GM19351 (cell line): ENCODE results near the gene PRM3.

Experiments
- ATAC-seq: cut with Tn5 transposase; IDR thresholded peaks from one replicate; pipeline ENCODE4 v1.9.1; 2021; ENCODE audit warnings: mild to moderate bottlenecking, moderate library complexity; ENCODE audit not compliant: unreplicated experiment

Gene PRM3

GRCh38 chr16:11248133-11248532 lies 25.3 kb downstream of the PRM3 start:
- no peak for ATAC-seq

GRCh38 chr16:11245988-11246387 lies 27.4 kb downstream of the PRM3 start:
- ATAC-seq: no peak

- no peak for ATAC-seq
These were observed 28.1 kb downstream of the PRM3 start for GRCh38 chr16:11245222-11245737.

GRCh38 chr16:11242658-11243057 lies 30.8 kb downstream of the PRM3 start:
- ATAC-seq: no peak

- no peak for ATAC-seq
These were observed 31.8 kb downstream of the PRM3 start for GRCh38 chr16:11241480-11242204.

- ATAC-seq: no peak
These were observed 32.6 kb downstream of the PRM3 start for GRCh38 chr16:11240636-11241473.

- no peak for ATAC-seq
These were observed 33.5 kb downstream of the PRM3 start for GRCh38 chr16:11239644-11240632.

- no peak for ATAC-seq
These were observed 34.9 kb downstream of the PRM3 start for GRCh38 chr16:11238272-11239202.

GRCh38 chr16:11236461-11237254 lies 36.8 kb downstream of the PRM3 start:
- no peak for ATAC-seq

GRCh38 chr16:11235703-11235991 lies 37.8 kb downstream of the PRM3 start:
- ATAC-seq: no peak

- no peak for ATAC-seq
These were observed 38.3 kb downstream of the PRM3 start for GRCh38 chr16:11234884-11235702.

GRCh38 chr16:11233727-11234376 lies 39.6 kb downstream of the PRM3 start:
- no peak for ATAC-seq

GRCh38 chr16:11232852-11233726 lies 40.3 kb downstream of the PRM3 start:
- ATAC-seq: peak; percentile 62

GRCh38 chr16:11232302-11232851 lies 41.1 kb downstream of the PRM3 start:
- ATAC-seq: no peak

GRCh38 chr16:11231367-11231970 lies 42.0 kb downstream of the PRM3 start:
- ATAC-seq: no peak

GRCh38 chr16:11229906-11230305 lies 43.5 kb downstream of the PRM3 start:
- ATAC-seq: no peak
